Measurements from ENCODE around the gene HTRA3. TPM values are rescaled to one million over a fixed set of nuclear protein-coding genes. Genes with fewer than 3 reads are reported as not detected.
A peak's percentile ranks its signal among the peaks of the same experiment; 100 is the strongest.

HTRA3 gene
- total and polyA plus RNA-seq, 2 of the 8 experiments (the other 6 are each of a cell fraction or from before 2014, with no cell fraction given), result 3.2 to 5.8 TPM

DNA sequence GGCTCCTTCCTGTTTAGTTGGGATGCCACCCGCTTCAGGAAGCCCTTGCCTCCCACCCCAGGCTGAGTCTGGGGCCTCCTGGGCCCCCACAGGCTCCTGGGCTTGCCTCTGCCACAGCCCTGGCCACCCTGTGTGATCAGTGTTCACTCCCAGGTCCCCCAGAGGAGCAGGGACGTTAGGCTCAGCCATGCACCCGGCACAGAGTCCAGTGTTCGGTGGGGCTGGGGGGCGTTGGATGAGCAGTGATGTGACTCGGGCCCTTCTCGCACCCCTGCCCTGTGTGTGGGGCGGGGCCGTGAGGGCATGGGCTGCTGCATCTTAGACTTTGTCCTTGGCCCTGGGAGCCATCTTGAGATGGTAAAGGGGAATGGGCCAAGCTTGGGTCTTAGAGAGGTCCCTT, 29.9 kb upstream of the HTRA3 start:
- Histone ChIP-seq H2BK12ac (ENCODE audit: low read depth, low read length) (no peak overlapping the region), H3K56ac (replicated peaks; ENCODE audit: insufficient read length, low read depth, low read length) (no peak overlapping the region), H4K20me1 (replicated peaks in 1 of 2; ENCODE audit: control insufficient read depth in 1 of 2, insufficient read depth in 2 of 2, low read length in 2 of 2) (peaks cover 0 to 5% of the 10 kb centered on the region in 2 experiments), H3K79me2 (ENCODE audit: control insufficient read depth in 1 of 2, insufficient read depth in 2 of 2, low read length in 2 of 2) (no peaks in the 10 kb centered on the region), H4K5ac (ENCODE audit: insufficient read length, low read depth, low read length) (no peak overlapping the region), H2BK5ac (ENCODE audit: low read depth, low read length) (0 out of 2 replicates have a peak overlapping the region, but pooled peaks have one; percentile 84), H2AK5ac (ENCODE audit: low read depth, low read length) (peak overlapping the region; percentile 92; the same call in 1 of the 2 replicates), H2BK20ac (ENCODE audit: low read length) (no peak overlapping the region), H4K8ac (ENCODE audit: extremely low read depth, insufficient read depth, low read length) (no peak overlapping the region; the same call in 1 of the 2 replicates), H3K14ac (ENCODE audit: insufficient read length) (no peak overlapping the region), H3K23ac (ENCODE audit: insufficient read length) (no peak overlapping the region), H3K18ac (ENCODE audit: extremely low read depth, low read length) (no peak overlapping the region), H3K79me1 (ENCODE audit: low read depth, low read length) (peaks cover 3% of the 10 kb centered on the region; the same call in 1 of the 2 replicates), H2BK15ac (ENCODE audit: low read length) (no peak overlapping the region), H3K4ac (replicated peaks; ENCODE audit: insufficient read length, low read depth, low read length) (no peak overlapping the region), H2AFZ (ENCODE audit: low read length) (no peak overlapping the region), H2BK120ac (replicated peaks; ENCODE audit: low read depth, low read length) (no peak overlapping the region), H3K9ac (replicated peaks in 1 of 4; ENCODE audit: extremely low read depth in 1 of 4, low read depth in 3 of 4, low read length in 3 of 4) (no peak overlapping the region), H3K4me3 (ENCODE audit: extremely low read depth in 1 of 4, insufficient read depth in 2 of 4, low read depth in 3 of 4, low read length in 4 of 4) (no peak overlapping the region), H3K23me2 (ENCODE audit: low read depth, low read length) (no peaks in the 10 kb centered on the region), H3K4me2 (ENCODE audit: insufficient read depth in 1 of 2, low read depth in 2 of 2, low read length in 2 of 2) (no peak overlapping the region), H3K36me3 (ENCODE audit: control insufficient read depth in 2 of 4, insufficient read depth in 4 of 4, low read length in 3 of 4) (no peaks in the 10 kb centered on the region; a peak in 1 of 8 replicates), H3K9me3 (ENCODE audit: insufficient read depth in 2 of 2, low read depth in 1 of 2, low read length in 1 of 2) (no peaks in the 10 kb centered on the region), H3K4me1 (replicated peaks in 1 of 4; ENCODE audit: control insufficient read depth in 3 of 4, insufficient read depth in 4 of 4, low read length in 3 of 4) (peaks cover 0 to 8% (median 3%) of the 10 kb centered on the region in 4 experiments; a peak in 6 of 7 replicates), H3K27me3 (replicated peaks in 1 of 4; ENCODE audit: control insufficient read depth in 3 of 4, extremely low read depth in 1 of 4, insufficient read depth in 3 of 4, low read length in 3 of 4) (no peaks in the 10 kb centered on the region), H3K27ac (ENCODE audit: low read depth, low read length) (no peak overlapping the region), H4K91ac (replicated peaks; ENCODE audit: insufficient read length, low read length) (peak overlapping the region; percentile 91)
- ChIA-PET CTCF (ENCODE audit: partially characterized antibody) (interaction anchor here (1.0 to 1.9 kb wide), 6 partner anchors 14 to 171 kb away, joined by 3 to 10 read pairs (median 4); no protein-coding TSS in a partner anchor), POLR2A (ENCODE audit: partially characterized antibody) (no interaction called here)
- DNase-seq (ENCODE audit: low read depth in 1 of 2, low spot score in 2 of 2) (no peak), FAIRE-seq (no peak)
- no peak for TF ChIP-seq EZH2 (IDR thresholded peaks at IDR 0.05; ENCODE audit: low read depth, low read length, severe bottlenecking)
- no peak for TF ChIP-seq EGR1 (IDR thresholded peaks at IDR 0.05; ENCODE audit: borderline replicate concordance, low read depth, low read length)
- no peak for TF ChIP-seq KDM1A (IDR thresholded peaks at IDR 0.05; ENCODE audit: borderline replicate concordance, low read length)
- TF ChIP-seq KDM4A (IDR thresholded peaks at IDR 0.05; ENCODE audit: low read depth, low read length, severe bottlenecking), result no peak
- no peak for TF ChIP-seq ZNF274 (IDR thresholded peaks at IDR 0.05; ENCODE audit: borderline replicate concordance, extremely low read depth, low read length)
- TF ChIP-seq, protein P1, sequence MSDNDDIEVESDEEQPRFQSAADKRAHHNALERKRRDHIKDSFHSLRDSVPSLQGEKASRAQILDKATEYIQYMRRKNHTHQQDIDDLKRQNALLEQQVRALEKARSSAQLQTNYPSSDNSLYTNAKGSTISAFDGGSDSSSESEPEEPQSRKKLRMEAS (IDR thresholded peaks at IDR 0.05), result no peak
- no peak for TF ChIP-seq POLR2AphosphoS5 (IDR thresholded peaks at IDR 0.05; ENCODE audit: low read depth, low read length)
- TF ChIP-seq BACH1 (IDR thresholded peaks at IDR 0.05; ENCODE audit: low read length), result no peak
- WGBS, 2 experiments (ENCODE audit: extremely low coverage in 1 of 2, insufficient coverage in 1 of 2, insufficient read length in 1 of 2, insufficient replicate concordance in 2 of 2, low coverage in 1 of 2, low lambda C conversion rate in 2 of 2, missing lambda C conversion rate in 1 of 2), result 84% methylated on average over 7 of the region's 9 CpGs; no CpG with 5 or more reads in 1 of the 2 experiments

Measured in H1 (cell line).